Panc1 (cell line): Measurements from ENCODE around the gene MYH7B. TPM values are rescaled to one million over a fixed set of nuclear protein-coding genes. Genes with fewer than 3 reads are reported as not detected.

Experiments
- ATAC-seq: fragments of 200-7000 bp; cut with Tn5 transposase; 2 replicates; pipeline ENCODE4 v1.9.1; 2020; ENCODE audit warnings: mild to moderate bottlenecking, moderate library complexity
- BruUV-seq: library from RNA; stranded (reverse); fragments of 400-500 nt; replicated peaks from 2 replicates; lab custom pipeline; 2021; lab: Mats Ljungman, UMichigan
- CTCF ChIA-PET: fragments of 300-600 bp; sonication (Branson Sonifier 250); formaldehyde crosslinking; loops from one replicate; lab custom pipeline; 2022; ENCODE audit warnings: antibody characterized with exemption; lab: Charles Lee
- POLR2A ChIA-PET: fragments of 300-600 bp; sonication (Branson Sonifier 250); formaldehyde crosslinking; loops from one replicate; lab custom pipeline; 2022; ENCODE audit warnings: antibody characterized with exemption; lab: Charles Lee
- DNase-seq: peaks from one replicate; pipeline ENCODE4 v3.0.0-alpha.2; 2010; ENCODE audit warnings: low read depth, low spot score
- H3K27ac ChIP-seq: 2 replicates; pipeline ENCODE4 v1.5.1; 2011; ENCODE audit warnings: mild to moderate bottlenecking, low read length, inconsistent platforms
- H3K27me3 ChIP-seq: fragments of 200-500 bp; sonication (Bioruptor generic); 2 replicates; pipeline ENCODE4 v1.6.0; 2014; ENCODE audit warnings: low read length, inconsistent platforms; ENCODE audit not compliant: control insufficient read depth, insufficient read depth
- H3K36me3 ChIP-seq: fragments of 200-500 bp; sonication (Bioruptor generic); 2 replicates; pipeline ENCODE4 v1.5.1; 2014; ENCODE audit warnings: inconsistent platforms, mild to moderate bottlenecking, low read length, moderate library complexity; ENCODE audit not compliant: control insufficient read depth, insufficient read depth
- H3K4me1 ChIP-seq: 2 replicates; pipeline ENCODE4 v1.5.1; 2011; ENCODE audit warnings: inconsistent platforms, mild to moderate bottlenecking, low read length, moderate library complexity; ENCODE audit not compliant: control insufficient read depth, insufficient read depth
- H3K4me3 ChIP-seq, 2 experiments: 2 replicates each; pipeline ENCODE4 v1.5.1; 2011 to 2012; ENCODE audit warnings: low read depth in 2 of 2, low read length in 2 of 2, mild to moderate bottlenecking in 2 of 2, inconsistent platforms in 1 of 2, moderate library complexity in 1 of 2
- H3K9me3 ChIP-seq: fragments of 200-500 bp; sonication (Bioruptor generic); 2 replicates; pipeline ENCODE4 v1.5.1; 2014; ENCODE audit warnings: low read depth, mild to moderate bottlenecking, inconsistent platforms, low read length, moderate library complexity; ENCODE audit not compliant: control insufficient read depth, insufficient read depth
- CTCF ChIP-seq: fragments of 450-650 bp; IDR thresholded peaks from 2 replicates; pipeline ENCODE4 v1.5.1; 2017; ENCODE audit warnings: mild to moderate bottlenecking
- POLR2AphosphoS5 ChIP-seq: IDR thresholded peaks from 2 replicates; pipeline ENCODE4 v1.6.1; 2012; ENCODE audit warnings: mild to moderate bottlenecking, low read depth, low read length, moderate library complexity
- REST ChIP-seq, 2 experiments: IDR thresholded peaks; 2 replicates each; pipeline ENCODE4 v1.6.1; 2011 to 2012; ENCODE audit warnings: low read depth in 2 of 2, control low read depth in 1 of 2, low read length in 1 of 2, mild to moderate bottlenecking in 1 of 2, moderate library complexity in 1 of 2; ENCODE audit not compliant: insufficient read depth in 1 of 2
- SIN3A ChIP-seq: IDR thresholded peaks from 2 replicates; pipeline ENCODE4 v1.6.1; 2012; ENCODE audit warnings: low read depth, mild to moderate bottlenecking, low read length, moderate library complexity, borderline replicate concordance; ENCODE audit not compliant: insufficient read depth
- TCF7L2 ChIP-seq: IDR thresholded peaks from 2 replicates; pipeline ENCODE4 v1.6.1; 2011; ENCODE audit warnings: mild to moderate bottlenecking, low read depth, low read length, inconsistent platforms
- in situ Hi-C: cut with HindIII; loops from 2 replicates; pipeline ENCODE4 v1.10.0; 2016; ENCODE audit warnings: low sequenced_read_pairs, low pct_unique_long_range_greater_than_20kb
- intact Hi-C: fragments of 100-400 bp; cut with micrococcal nuclease; formaldehyde crosslinking; loops from one replicate; pipeline ENCODE4 v1.10.0; 2022; ENCODE audit not compliant: unreplicated experiment
- total RNA-seq: library from RNA; stranded (reverse); gene quantifications from one replicate; pipeline ENCODE4 v1.2.1, GENCODE V29; 2021; ENCODE audit not compliant: unreplicated experiment

MYH7B gene
- total RNA-seq, 1 experiment from 2014 or later: 0.59 TPM

GRCh38 chr20:34986311-34987287, 30.9 kb downstream of the MYH7B start:
- H3K27me3 ChIP-seq: no peaks in the 10 kb centered on the region
- no peaks in the 10 kb centered on the region for H3K9me3 ChIP-seq
- TF ChIP-seq REST (IDR thresholded peaks at IDR 0.05; ENCODE audit: insufficient read depth in 1 of 2, low read depth in 2 of 2, low read length in 1 of 2): no peak
- no peak for TF ChIP-seq POLR2AphosphoS5
- H3K27ac ChIP-seq: no peak overlapping the region
- ChIA-PET CTCF (interaction anchor here (0.6 kb wide), 1 partner anchor 99 kb away, joined by 6 read pairs; no protein-coding TSS in a partner anchor), POLR2A (no interaction called here)
- BruUV-seq: no TSS peak
- H3K4me1 ChIP-seq: no peaks in the 10 kb centered on the region
- no peak overlapping the region for H3K4me3 ChIP-seq
- no peak for ATAC-seq
- in situ Hi-C loops: no loop called here
- no peak for DNase-seq
- no peaks in the 10 kb centered on the region for H3K36me3 ChIP-seq
- intact Hi-C loops: no loop called here

- intact Hi-C loops: no loop called here
- POLR2A ChIA-PET: no interaction called here
- H3K9me3 ChIP-seq: no peaks in the 10 kb centered on the region
- TF ChIP-seq POLR2AphosphoS5 (no peak), TCF7L2 (no peak), SIN3A (no peak)
- in situ Hi-C loops: no loop called here
- ATAC-seq: no peak
- DNase-seq: no peak
- CTCF ChIA-PET: interaction anchor here (0.6 kb wide), 1 partner anchor 387 kb away, joined by 3 read pairs; no protein-coding TSS in a partner anchor
- BruUV-seq: no TSS peak
- H3K27me3 ChIP-seq: no peaks in the 10 kb centered on the region
- H3K27ac ChIP-seq: no peak overlapping the region
- H3K36me3 ChIP-seq: no peaks in the 10 kb centered on the region
- no peaks in the 10 kb centered on the region for H3K4me1 ChIP-seq
- H3K4me3 ChIP-seq: no peak overlapping the region
Observed at GRCh38 chr20:34987288-34988190, 31.9 kb downstream of the MYH7B start.

- TF ChIP-seq REST (IDR thresholded peaks at IDR 0.05; ENCODE audit: insufficient read depth in 1 of 2, low read depth in 2 of 2, low read length in 1 of 2) (no peak), CTCF (no peak), SIN3A (no peak), TCF7L2 (no peak), POLR2AphosphoS5 (no peak)
Observed at GRCh38 chr20:34988191-34988540, 32.5 kb downstream of the MYH7B start.

More at GRCh38 chr20:34988191-34988540, 32.5 kb downstream of the MYH7B start:
- Histone ChIP-seq H3K36me3 (no peaks in the 10 kb centered on the region), H3K4me3 (no peak overlapping the region), H3K4me1 (no peaks in the 10 kb centered on the region), H3K27ac (no peak overlapping the region), H3K9me3 (no peaks in the 10 kb centered on the region), H3K27me3 (no peaks in the 10 kb centered on the region)
- ChIA-PET CTCF (interaction anchor here (0.6 kb wide), 1 partner anchor 388 kb away, joined by 3 read pairs; no protein-coding TSS in a partner anchor), POLR2A (no interaction called here)
- BruUV-seq: no TSS peak
- ATAC-seq: no peak
- intact Hi-C loops (no loop called here), in situ Hi-C loops (no loop called here)
- DNase-seq: no peak
